IMR-90 (cell line): Measurements from ENCODE around the gene NABP1. TPM values are rescaled to one million over a fixed set of nuclear protein-coding genes. Genes with fewer than 3 reads are reported as not detected.

Experiments
- ATAC-seq: fragments of 200-7000 bp; cut with Tn5 transposase; 2 replicates; pipeline ENCODE4 v1.9.1; 2020; ENCODE audit warnings: low read depth, mild to moderate bottlenecking, moderate library complexity
- BruUV-seq: library from RNA; stranded (reverse); fragments of 400-500 nt; replicated peaks from 2 replicates; lab custom pipeline; 2021; lab: Mats Ljungman, UMichigan
- CTCF ChIA-PET: fragments of 300-600 bp; formaldehyde crosslinking; extraction: SDS; loops from one replicate; lab custom pipeline; 2021; ENCODE audit warnings: antibody characterized with exemption; lab: Yijun Ruan, JAX
- POLR2A ChIA-PET: fragments of 300-600 bp; sonication (Branson Sonifier 250); formaldehyde crosslinking; loops from one replicate; lab custom pipeline; 2022; ENCODE audit warnings: antibody characterized with exemption; ENCODE audit not compliant: unreplicated experiment; lab: Charles Lee
- DNase-seq: peaks from one replicate; pipeline ENCODE4 v3.0.0; 2013
- H2AFZ ChIP-seq: replicated peaks from 2 replicates; pipeline ENCODE3; 2013; ENCODE audit warnings: low read length, mild to moderate bottlenecking; ENCODE audit not compliant: poor library complexity
- H2AK5ac ChIP-seq: 2 replicates; pipeline ENCODE4 v1.6.1; 2013; ENCODE audit warnings: low read depth, low read length, inconsistent platforms
- H2AK9ac ChIP-seq: replicated peaks from 2 replicates; pipeline ENCODE3; 2013; ENCODE audit warnings: mild to moderate bottlenecking, low read depth, low read length, moderate library complexity; ENCODE audit not compliant: poor library complexity
- H2BK120ac ChIP-seq: 2 replicates; pipeline ENCODE4 v1.6.1; 2013; ENCODE audit warnings: low read depth, low read length, inconsistent platforms
- H2BK15ac ChIP-seq: 3 replicates; pipeline ENCODE4 v1.6.1; 2013; ENCODE audit warnings: low read depth, low read length, inconsistent platforms
- H2BK20ac ChIP-seq: 2 replicates; pipeline ENCODE4 v1.6.1; 2013; ENCODE audit warnings: low read depth, mild to moderate bottlenecking, inconsistent platforms, low read length, moderate library complexity
- H2BK5ac ChIP-seq: 2 replicates; pipeline ENCODE4 v1.6.1; 2013; ENCODE audit warnings: mild to moderate bottlenecking, low read depth, low read length, inconsistent platforms; ENCODE audit not compliant: poor library complexity, severe bottlenecking
- H3K14ac ChIP-seq: replicated peaks from 2 replicates; pipeline ENCODE4 v1.6.1; 2013; ENCODE audit warnings: low read depth, low read length, inconsistent platforms
- H3K18ac ChIP-seq: 2 replicates; pipeline ENCODE4 v1.6.1; 2013; ENCODE audit warnings: low read depth, low read length, control low read depth
- H3K23ac ChIP-seq: 2 replicates; pipeline ENCODE4 v1.6.1; 2013; ENCODE audit warnings: low read depth, low read length, inconsistent platforms
- H3K27ac ChIP-seq: 2 replicates; pipeline ENCODE4 v1.5.1; 2013; ENCODE audit warnings: mild to moderate bottlenecking, control low read depth, low read length; ENCODE audit not compliant: insufficient read depth
- H3K27me3 ChIP-seq: 2 replicates; pipeline ENCODE4 v1.6.1; 2013; ENCODE audit warnings: low read length; ENCODE audit not compliant: control insufficient read depth, insufficient read depth
- H3K36me3 ChIP-seq: 2 replicates; pipeline ENCODE4 v1.6.1; 2013; ENCODE audit warnings: low read length, mixed read lengths; ENCODE audit not compliant: control insufficient read depth, insufficient read depth
- H3K4ac ChIP-seq: 2 replicates; pipeline ENCODE4 v1.6.1; 2013; ENCODE audit warnings: low read depth, low read length, inconsistent platforms
- H3K4me1 ChIP-seq: 2 replicates; pipeline ENCODE4 v1.6.1; 2013; ENCODE audit warnings: low read length, mixed read lengths; ENCODE audit not compliant: control insufficient read depth, insufficient read depth
- H3K4me2 ChIP-seq: 2 replicates; pipeline ENCODE4 v1.6.1; 2013; ENCODE audit warnings: low read depth, mild to moderate bottlenecking, control low read depth, low read length, moderate library complexity
- H3K4me3 ChIP-seq: 2 replicates; pipeline ENCODE4 v1.5.1; 2013; ENCODE audit warnings: low read depth, mild to moderate bottlenecking, control low read depth, low read length, moderate library complexity; ENCODE audit not compliant: insufficient read depth
- H3K56ac ChIP-seq: 2 replicates; pipeline ENCODE4 v1.6.1; 2013; ENCODE audit warnings: low read length, inconsistent platforms; ENCODE audit not compliant: insufficient read depth; ENCODE audit errors: extremely low read depth
- H3K79me1 ChIP-seq, 2 experiments: 2 replicates each; pipeline ENCODE4 v1.6.1; 2013; ENCODE audit warnings: low read length in 2 of 2, inconsistent platforms in 1 of 2, low read depth in 1 of 2
- H3K9ac ChIP-seq: 2 replicates; pipeline ENCODE4 v1.6.1; 2013; ENCODE audit warnings: low read depth, low read length, control low read depth
- H3K9me1 ChIP-seq: 2 replicates; pipeline ENCODE4 v1.6.1; 2013; ENCODE audit warnings: low read length, inconsistent platforms; ENCODE audit not compliant: insufficient read depth
- H3K9me3 ChIP-seq: 2 replicates; pipeline ENCODE4 v1.6.1; 2013; ENCODE audit warnings: low read length; ENCODE audit not compliant: control insufficient read depth, insufficient read depth
- H4K20me1 ChIP-seq: 2 replicates; pipeline ENCODE4 v1.6.1; 2013; ENCODE audit warnings: low read length, inconsistent platforms; ENCODE audit not compliant: insufficient read depth
- H4K5ac ChIP-seq: 2 replicates; pipeline ENCODE4 v1.6.1; 2013; ENCODE audit warnings: mild to moderate bottlenecking, low read depth, low read length, control low read depth
- H4K8ac ChIP-seq, 2 experiments: 2 replicates each; pipeline ENCODE4 v1.6.1; 2013; ENCODE audit warnings: low read depth in 2 of 2, low read length in 2 of 2, control low read depth in 1 of 2, inconsistent platforms in 1 of 2
- H4K91ac ChIP-seq: 2 replicates; pipeline ENCODE4 v1.6.1; 2013; ENCODE audit warnings: low read depth, low read length, inconsistent platforms; ENCODE audit not compliant: insufficient read depth
- CEBPB ChIP-seq: IDR thresholded peaks from 2 replicates; pipeline ENCODE4 v1.6.1; 2012; ENCODE audit warnings: low read depth, low read length, improper control_type of control experiment
- FOS ChIP-seq: fragments of 150-350 bp; IDR thresholded peaks from 2 replicates; pipeline ENCODE4 v1.6.1; 2016; ENCODE audit warnings: low read depth, low read length
- RFX5 ChIP-seq: IDR thresholded peaks from 2 replicates; pipeline ENCODE4 v1.8.0; 2012; ENCODE audit warnings: low read depth, mild to moderate bottlenecking, low read length, moderate library complexity
- WGBS, 2 experiments: methylation state at CpG; one replicate each; pipeline versions ENCODE4 v1.1.5 to v1.1.7; 2013; ENCODE audit warnings: missing lambda C conversion rate in 2 of 2; ENCODE audit not compliant: insufficient read length in 1 of 2; ENCODE audit errors: extremely low coverage in 2 of 2; 5-methylcytosine and 5-hydroxymethylcytosine counted together
- dilution Hi-C: fragments of 300-500 bp; cut with HindIII; formaldehyde crosslinking; loops from one replicate; pipeline ENCODE4 v1.14.3; 2018; ENCODE audit warnings: low sequenced_read_pairs; ENCODE audit not compliant: unreplicated experiment
- in situ Hi-C: fragments of 300-500 bp; cut with MboI; formaldehyde crosslinking; loops from 3 replicates; pipeline ENCODE4 v1.14.3; 2019; ENCODE audit warnings: low sequenced_read_pairs, inconsistent platforms, mixed read lengths
- intact Hi-C: fragments of 100-400 bp; cut with micrococcal nuclease; formaldehyde crosslinking; loops from 2 replicates; pipeline ENCODE4 v1.10.0; 2022
- polyA plus RNA-seq, 3 experiments: library from polyadenylated mRNA; depleted of rRNA; stranded (reverse); fragments of >200 nt; gene quantifications; 2 replicates each; pipeline ENCODE4 v1.2.3, GENCODE V29; 2012; ENCODE audit warnings: low replicate concordance in 1 of 3
- total RNA-seq: library from RNA; depleted of rRNA; stranded (reverse); fragments of >200 nt; gene quantifications from 2 replicates; pipeline ENCODE4 v1.2.3, GENCODE V29; 2012

Gene NABP1
- total and polyA plus RNA-seq, 2 of the 4 experiments (the other 2 are of a cell fraction): 57.7 to 73.3 TPM

DNA sequence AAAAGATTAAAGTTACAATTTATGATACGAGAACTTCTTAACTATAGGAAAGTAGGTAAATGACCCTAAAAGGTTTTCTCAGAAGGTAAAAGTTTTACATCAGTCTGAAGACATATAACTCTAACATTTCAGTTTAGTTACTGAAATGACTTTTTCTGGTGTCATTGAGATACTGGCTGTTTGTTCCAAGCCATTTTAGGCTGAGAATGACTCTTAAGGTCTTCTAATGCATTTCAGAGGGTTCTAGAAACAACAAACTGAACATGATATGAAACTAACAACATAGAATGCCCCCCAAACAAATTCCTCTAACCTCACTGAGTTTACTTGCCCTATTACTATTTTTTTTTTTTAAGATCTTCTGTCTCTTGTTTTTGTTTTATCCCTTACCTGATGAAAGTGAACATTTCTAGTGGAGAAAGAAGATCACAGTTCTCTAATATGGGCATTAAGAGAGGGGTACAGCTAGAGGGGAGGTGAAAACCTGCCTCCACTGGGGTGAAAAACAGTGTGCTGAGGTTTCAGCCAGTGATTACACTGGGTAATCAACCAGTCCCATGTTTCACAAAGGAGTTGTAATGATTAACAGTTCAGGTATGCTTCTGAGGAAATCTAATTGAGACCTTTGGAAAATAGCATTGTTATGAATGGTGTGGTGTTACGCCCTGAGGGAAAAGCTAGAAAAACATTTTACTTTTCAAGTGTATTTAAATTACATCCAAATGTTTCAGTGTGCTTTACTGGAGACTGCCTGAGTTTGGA, 11.2 kb downstream of the NABP1 start:
- Histone ChIP-seq H3K9me1 (peaks cover 11% of the 10 kb centered on the region), H4K91ac (no peak overlapping the region; the same call in 1 of the 2 replicates), H3K4me3 (no peak overlapping the region), H3K18ac (peak overlapping the region; percentile 10; the same call in 1 of the 2 replicates), H3K9ac (no peak overlapping the region; the same call in 1 of the 2 replicates), H4K5ac (no peak overlapping the region), H2BK15ac (no peak overlapping the region), H3K27me3 (no peaks in the 10 kb centered on the region), H2AK5ac (no peak overlapping the region), H2BK120ac (no peak overlapping the region), H3K27ac (peak overlapping the region; percentile 46; the same call in 1 of the 2 replicates), H4K8ac (peak overlapping the region in 1 of 2 experiments; percentile 46; a peak in 2 of 4 replicates), H2AFZ (no peak overlapping the region), H3K79me1 (peaks cover 0 to 24% of the 10 kb centered on the region in 2 experiments; a peak in 3 of 4 replicates), H4K20me1 (peaks cover 9% of the 10 kb centered on the region; the same call in 1 of the 2 replicates), H3K23ac (no peak overlapping the region), H3K4me2 (no peak overlapping the region), H3K4ac (peak overlapping the region; percentile 38; the same call in 1 of the 2 replicates), H2BK20ac (no peak overlapping the region), H3K14ac (0 out of 2 replicates have a peak overlapping the region, but pooled peaks have one; percentile 30), H2AK9ac (no peak overlapping the region), H3K36me3 (peaks cover 18% of the 10 kb centered on the region), H3K56ac (no peak overlapping the region), H3K9me3 (no peaks in the 10 kb centered on the region), H2BK5ac (peak overlapping the region; percentile 92), H3K4me1 (peaks cover 14% of the 10 kb centered on the region)
- in situ Hi-C loops: no loop called here
- WGBS, 2 experiments: no CpG with 5 or more reads among the region's 2 CpGs
- POLR2A ChIA-PET: interaction anchor here (0.5 to 1.5 kb wide), 3 partner anchors 9 to 13 kb away, joined by 3 to 5 read pairs (median 4); no protein-coding TSS in a partner anchor
- peak; percentile 80 for DNase-seq
- peak; percentile 22; the same call in 1 of the 2 replicates for TF ChIP-seq FOS
- TF ChIP-seq CEBPB: peak; percentile 66
- TF ChIP-seq RFX5: no peak
- intact Hi-C loops: loop anchor here (10.0 kb wide), 1 partner anchor 524 kb away; no protein-coding TSS in a partner anchor
- CTCF ChIA-PET: interaction anchor here (0.7 to 1.0 kb wide), 2 partner anchors 55 to 118 kb away, joined by 3 read pairs; no protein-coding TSS in a partner anchor
- BruUV-seq: no TSS peak
- dilution Hi-C loops: no loop called here
- ATAC-seq: no peak; the same call in 1 of the 2 replicates
